ENCODE data around the gene SMCO4.
"Not testable (repeated sequence)": the region's sequence is repeated elsewhere in the genome, so short reads cannot be mapped to it uniquely, and the experiment has no call there.

DNA sequence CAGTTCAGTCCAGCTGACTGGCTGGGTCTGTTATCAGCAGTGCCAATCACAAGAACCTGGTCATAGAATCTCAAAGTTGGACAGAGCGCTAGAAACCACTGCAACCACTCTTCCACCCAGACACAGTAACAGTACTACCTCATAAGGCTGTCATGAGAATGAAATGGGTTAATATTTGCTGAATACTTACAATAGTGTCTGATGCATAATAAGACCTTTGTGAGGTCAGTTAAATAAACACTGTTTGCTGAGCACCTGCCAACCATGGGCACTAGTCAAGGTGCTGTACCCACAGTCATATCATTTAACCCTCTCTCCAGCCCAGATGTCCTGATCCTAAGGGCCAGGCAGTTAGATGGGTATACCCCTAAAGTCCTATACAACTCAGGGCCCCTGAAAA is 44.2 kb upstream of the SMCO4 start:
- TF ChIP-seq, protein P1, sequence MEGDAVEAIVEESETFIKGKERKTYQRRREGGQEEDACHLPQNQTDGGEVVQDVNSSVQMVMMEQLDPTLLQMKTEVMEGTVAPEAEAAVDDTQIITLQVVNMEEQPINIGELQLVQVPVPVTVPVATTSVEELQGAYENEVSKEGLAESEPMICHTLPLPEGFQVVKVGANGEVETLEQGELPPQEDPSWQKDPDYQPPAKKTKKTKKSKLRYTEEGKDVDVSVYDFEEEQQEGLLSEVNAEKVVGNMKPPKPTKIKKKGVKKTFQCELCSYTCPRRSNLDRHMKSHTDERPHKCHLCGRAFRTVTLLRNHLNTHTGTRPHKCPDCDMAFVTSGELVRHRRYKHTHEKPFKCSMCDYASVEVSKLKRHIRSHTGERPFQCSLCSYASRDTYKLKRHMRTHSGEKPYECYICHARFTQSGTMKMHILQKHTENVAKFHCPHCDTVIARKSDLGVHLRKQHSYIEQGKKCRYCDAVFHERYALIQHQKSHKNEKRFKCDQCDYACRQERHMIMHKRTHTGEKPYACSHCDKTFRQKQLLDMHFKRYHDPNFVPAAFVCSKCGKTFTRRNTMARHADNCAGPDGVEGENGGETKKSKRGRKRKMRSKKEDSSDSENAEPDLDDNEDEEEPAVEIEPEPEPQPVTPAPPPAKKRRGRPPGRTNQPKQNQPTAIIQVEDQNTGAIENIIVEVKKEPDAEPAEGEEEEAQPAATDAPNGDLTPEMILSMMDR (IDR thresholded peaks at IDR 0.05), result not testable (repeated sequence)
- not testable (repeated sequence) for TF ChIP-seq EZH2, EZH2phosphoT487 (IDR thresholded peaks at IDR 0.05)
